ENCODE measurements around the gene LARGE1.

GRCh38 chr22:33538277-33538885 is 381.9 kb downstream of the LARGE1 start:
- TF ChIP-seq CTCF (IDR thresholded peaks at IDR 0.05) (no peak), POLR2A (IDR thresholded peaks at IDR 0.05) (no peak)

Measured in uterus (tissue), 2 donors.